ENCODE results near the gene RYK. TPM values are rescaled to one million over a fixed set of nuclear protein-coding genes. Genes with fewer than 3 reads are reported as not detected.

RYK gene
- total and polyA plus RNA-seq, 2 experiments from 2014 or later: 24.9 to 94.8 TPM

- no peak overlapping the region for H3K4me2 ChIP-seq
- no peaks in the 10 kb centered on the region for H3K27me3 ChIP-seq (ENCODE audit: insufficient read depth)
- H3K79me2 ChIP-seq (replicated peaks; ENCODE audit: insufficient read depth): no peaks in the 10 kb centered on the region
- Mint-ChIP-seq H3K36me3 (ENCODE audit: low read depth) (peaks cover 24% of the 10 kb centered on the region), H3K9me3 (peaks cover 26% of the 10 kb centered on the region), H3K27me3 (ENCODE audit: insufficient read depth, low read depth, poor library complexity) (peaks cover 6% of the 10 kb centered on the region), H3K4me1 (no peaks in the 10 kb centered on the region), H3K27ac (no peak overlapping the region), H3K4me3 (no peak overlapping the region)
- ATAC-seq (no peak), DNase-seq (ENCODE audit: low spot score) (no peak)
- 0 out of 2 replicates have a peak, but pooled peaks cover 9% of the 10 kb centered on the region for H3K9me2 ChIP-seq (ENCODE audit: insufficient read depth)
- no peaks in the 10 kb centered on the region for H4K20me1 ChIP-seq (replicated peaks; ENCODE audit: insufficient read depth)
- no peak for TF ChIP-seq POLR2AphosphoS5 (IDR thresholded peaks at IDR 0.05; ENCODE audit: low read depth)
- TF ChIP-seq NANOG (IDR thresholded peaks at IDR 0.05; ENCODE audit: borderline replicate concordance): no peak
- H3K4me1 ChIP-seq (ENCODE audit: insufficient read depth): no peaks in the 10 kb centered on the region
- no peaks in the 10 kb centered on the region for H3F3A ChIP-seq (replicated peaks; ENCODE audit: low read depth)
- no peak overlapping the region for H2AFZ ChIP-seq
- no peak overlapping the region for H3K27ac ChIP-seq (ENCODE audit: low read depth)
- H3K36me3 ChIP-seq (ENCODE audit: insufficient read depth): no peaks in the 10 kb centered on the region
- H3K4me3 ChIP-seq: no peak overlapping the region
These were observed 115.8 kb downstream of the RYK start for GRCh38 chr3:134134698-134135415.

- no peak for ATAC-seq
- no peak overlapping the region for H3K4me2 ChIP-seq
- Mint-ChIP-seq H3K36me3 (ENCODE audit: low read depth) (peaks cover 28% of the 10 kb centered on the region), H3K27me3 (ENCODE audit: insufficient read depth, low read depth, poor library complexity) (peaks cover 6% of the 10 kb centered on the region), H3K9me3 (peaks cover 29% of the 10 kb centered on the region), H3K4me3 (no peak overlapping the region), H3K27ac (no peak overlapping the region), H3K4me1 (no peaks in the 10 kb centered on the region)
- DNase-seq (ENCODE audit: low spot score): no peak
- H3K4me3 ChIP-seq: no peak overlapping the region
- H3F3A ChIP-seq (replicated peaks; ENCODE audit: low read depth): no peaks in the 10 kb centered on the region
- H3K36me3 ChIP-seq (ENCODE audit: insufficient read depth): no peaks in the 10 kb centered on the region
- no peaks in the 10 kb centered on the region for H3K27me3 ChIP-seq (ENCODE audit: insufficient read depth)
- no peak overlapping the region for H2AFZ ChIP-seq
- H3K9me2 ChIP-seq (ENCODE audit: insufficient read depth): 0 out of 2 replicates have a peak, but pooled peaks cover 9% of the 10 kb centered on the region
- H3K27ac ChIP-seq (ENCODE audit: low read depth): no peak overlapping the region
- no peaks in the 10 kb centered on the region for H3K4me1 ChIP-seq (ENCODE audit: insufficient read depth)
- H3K79me2 ChIP-seq (replicated peaks; ENCODE audit: insufficient read depth): no peaks in the 10 kb centered on the region
- H4K20me1 ChIP-seq (replicated peaks; ENCODE audit: insufficient read depth): no peaks in the 10 kb centered on the region
- TF ChIP-seq ZNF462 (CRISPR knock-in tag; IDR thresholded peaks at IDR 0.05): no peak
- no peak for TF ChIP-seq EZH2phosphoT487 (IDR thresholded peaks at IDR 0.05; ENCODE audit: unreplicated experiment)
- no peak for TF ChIP-seq CREB1 (CRISPR knock-in tag; IDR thresholded peaks at IDR 0.05; ENCODE audit: low read depth)
- TF ChIP-seq ZNF331 (CRISPR knock-in tag; IDR thresholded peaks at IDR 0.05; ENCODE audit: low read depth): no peak
- TF ChIP-seq POLR2AphosphoS5 (IDR thresholded peaks at IDR 0.05; ENCODE audit: low read depth): no peak
- TF ChIP-seq EZH2 (IDR thresholded peaks at IDR 0.05; ENCODE audit: low read depth, unreplicated experiment): no peak
- TF ChIP-seq ZNF114 (CRISPR knock-in tag; IDR thresholded peaks at IDR 0.05): no peak
- TF ChIP-seq REST (IDR thresholded peaks at IDR 0.05; ENCODE audit: unreplicated experiment): no peak
- no peak for TF ChIP-seq ETS1 (IDR thresholded peaks at IDR 0.05)
These were observed 116.4 kb downstream of the RYK start for GRCh38 chr3:134134240-134134639.
